ENCODE measurements around the gene FHOD3.
"Not testable (repeated sequence)": the region's sequence is repeated elsewhere in the genome, so short reads cannot be mapped to it uniquely, and the experiment has no call there.

FHOD3 gene

GRCh38 chr18:36688020-36688965 is 390.8 kb downstream of the FHOD3 start:
- DNase-seq, result peak; percentile 50

- no peak for DNase-seq
Measured at GRCh38 chr18:36692371-36692770, 394.9 kb downstream of the FHOD3 start.

- peak; percentile 76 for DNase-seq
Measured at GRCh38 chr18:36692921-36693332, 395.4 kb downstream of the FHOD3 start.

GRCh38 chr18:36693931-36694620 is 396.6 kb downstream of the FHOD3 start:
- peak; percentile 88 for DNase-seq

- no peak for DNase-seq
Measured at GRCh38 chr18:36695806-36696205, 398.3 kb downstream of the FHOD3 start.

GRCh38 chr18:36697905-36698304 is 400.4 kb downstream of the FHOD3 start:
- DNase-seq, result no peak

- DNase-seq, result no peak
Measured at GRCh38 chr18:36700955-36701354, 403.4 kb downstream of the FHOD3 start.

- DNase-seq, result no peak
Measured at GRCh38 chr18:36702401-36703013, 405.0 kb downstream of the FHOD3 start.

GRCh38 chr18:36704156-36704555 is 406.6 kb downstream of the FHOD3 start:
- DNase-seq, result no peak

GRCh38 chr18:36706134-36706881 is 408.8 kb downstream of the FHOD3 start:
- no peak for DNase-seq

- DNase-seq, result no peak
Measured at GRCh38 chr18:36708366-36708765, 410.9 kb downstream of the FHOD3 start.

- DNase-seq, result no peak
Measured at GRCh38 chr18:36709315-36709714, 411.8 kb downstream of the FHOD3 start.

GRCh38 chr18:36711014-36711725 is 413.7 kb downstream of the FHOD3 start:
- DNase-seq, result no peak

GRCh38 chr18:36711813-36712444 is 414.4 kb downstream of the FHOD3 start:
- no peak for DNase-seq

GRCh38 chr18:36714476-36714875 is 417.0 kb downstream of the FHOD3 start:
- DNase-seq, result no peak

GRCh38 chr18:36717422-36718110 is 420.1 kb downstream of the FHOD3 start:
- no peak for DNase-seq

- DNase-seq, result no peak
Measured at GRCh38 chr18:36718705-36719328, 421.3 kb downstream of the FHOD3 start.

- no peak for DNase-seq
Measured at GRCh38 chr18:36719630-36720029, 422.1 kb downstream of the FHOD3 start.

- not testable (repeated sequence) for DNase-seq
Measured at GRCh38 chr18:36721351-36721750, 423.8 kb downstream of the FHOD3 start.

- no peak for DNase-seq
Measured at GRCh38 chr18:36724169-36724568, 426.7 kb downstream of the FHOD3 start.

- DNase-seq, result no peak
Measured at GRCh38 chr18:36724591-36725001, 427.1 kb downstream of the FHOD3 start.

Data from DMS79 treated with DMSO at 0.1 percent for 48 hours (cell line).